Tibial nerve (tissue), 4 donors: ENCODE measurements around the gene FAM222B. TPM values are rescaled to one million over a fixed set of nuclear protein-coding genes. Genes with fewer than 3 reads are reported as not detected.

Experiments
- DNase-seq, 2 donors: peaks; one replicate each; pipeline ENCODE4 v3.0.0-alpha.2; 2019; ENCODE audit warnings: low spot score in 2 of 2
- H3K27ac ChIP-seq, 4 donors: fragments of 200-600 bp; sonication (generic) in 3 of 4; one replicate each; pipeline ENCODE4 v1.5.1; 2017 to 2019; ENCODE audit warnings: mild to moderate bottlenecking in 1 of 4
- H3K27me3 ChIP-seq, 2 donors: fragments of 200-600 bp; sonication (generic) in 1 of 2; one replicate each; pipeline versions ENCODE4 v1.5.1 to v1.6.0; 2017 to 2019
- H3K36me3 ChIP-seq, 3 donors: fragments of 200-600 bp; sonication (generic); one replicate each; pipeline ENCODE4 v1.5.1; 2018 to 2019
- H3K4me1 ChIP-seq, 4 donors: fragments of 200-600 bp; sonication (generic) in 3 of 4; one replicate each; pipeline ENCODE4 v1.5.1; 2017 to 2019
- H3K4me3 ChIP-seq, 4 donors: fragments of 200-600 bp; sonication (generic) in 3 of 4; one replicate each; pipeline ENCODE4 v1.5.1; 2017 to 2019; ENCODE audit warnings: mild to moderate bottlenecking in 1 of 4, moderate library complexity in 1 of 4
- H3K9me3 ChIP-seq, 4 donors: fragments of 200-600 bp; sonication (generic) in 3 of 4; one replicate each; pipeline ENCODE4 v1.5.1; 2017 to 2019
- EP300 ChIP-seq, 2 donors: sonication (generic); formaldehyde crosslinking; IDR thresholded peaks; one replicate each; pipeline ENCODE4 v1.6.1; 2017; ENCODE audit warnings: antibody characterized with exemption in 2 of 2, mild to moderate bottlenecking in 1 of 2
- POLR2A ChIP-seq, 2 donors: fragments of 450-650 bp; IDR thresholded peaks; one replicate each; pipeline ENCODE4 v1.6.1; 2017; ENCODE audit warnings: antibody characterized with exemption in 2 of 2, mild to moderate bottlenecking in 2 of 2, moderate library complexity in 2 of 2
- WGBS, 2 donors: methylation state at CpG; one replicate each; pipeline ENCODE4 v1.1.5; 2018; 5-methylcytosine and 5-hydroxymethylcytosine counted together
- small RNA-seq: library from RNA; depleted of rRNA; stranded (forward); fragments of <200 nt; gene quantifications from one replicate; pipeline ENCODE3, GENCODE V24; 2016
- total RNA-seq, 4 donors: library from RNA; depleted of rRNA; stranded (reverse); fragments of >200 nt; gene quantifications; one replicate each; pipeline ENCODE4 v1.1.0, GENCODE V29; 2016
- TF ChIP-seq, protein P1 (sequence below), 5 experiments: fragments of 200-600 bp in 3 of 5; fragments of 450-650 bp in 2 of 5; sonication (generic) in 3 of 5; IDR thresholded peaks; one replicate each; pipeline ENCODE4 v1.5.1; 2016 to 2019; ENCODE audit warnings: antibody characterized with exemption in 5 of 5, mild to moderate bottlenecking in 3 of 5, moderate library complexity in 2 of 5

The FAM222B gene
- total RNA-seq, 4 donors from 2014 or later, result 6.1 to 17.1 (median 11.4) TPM

DNA sequence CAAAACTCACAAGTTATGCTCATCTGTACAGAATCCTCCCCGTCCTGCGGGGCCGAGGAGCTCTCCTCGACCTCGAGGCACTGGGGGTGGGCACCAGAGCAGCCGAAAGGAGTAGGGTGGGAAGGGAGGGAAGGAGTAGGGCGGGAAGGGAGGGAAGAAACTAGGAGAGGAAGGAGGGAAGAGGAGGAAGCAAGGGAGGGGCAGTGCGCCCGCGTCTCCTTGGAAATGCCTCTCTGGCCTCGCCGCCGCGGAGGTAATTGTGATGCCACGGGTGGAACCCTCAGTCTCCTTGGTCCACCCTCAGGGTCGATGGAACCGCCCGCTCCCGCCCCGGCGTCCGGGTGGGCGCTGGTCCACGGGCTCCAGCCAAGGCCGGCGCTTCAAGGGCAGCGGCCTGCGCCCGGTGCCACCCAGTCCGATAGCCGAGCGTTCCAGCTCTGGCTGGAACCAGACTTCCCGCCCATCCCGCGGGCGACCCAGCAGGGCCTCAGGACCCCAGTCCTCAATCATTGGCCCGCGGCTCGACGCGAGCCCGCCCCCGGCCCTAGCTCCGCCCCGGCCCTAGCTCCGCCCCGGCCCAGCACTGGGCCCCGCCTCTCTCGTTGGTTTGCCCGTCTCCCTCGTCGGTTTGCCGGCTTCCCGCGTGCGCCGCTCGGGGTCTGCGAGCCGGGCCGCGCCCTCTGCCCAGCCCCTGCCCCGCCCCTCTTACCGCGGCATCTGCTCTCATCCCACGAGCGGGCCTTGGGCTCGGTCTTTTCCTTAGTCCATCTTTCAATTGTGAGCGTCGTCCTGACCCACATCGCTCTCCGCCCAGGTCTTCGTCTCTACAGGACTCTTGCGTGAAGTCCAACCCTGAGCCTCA, 131.5 kb downstream of the FAM222B start:
- Histone ChIP-seq H3K27me3 (no peaks in the 10 kb centered on the region), H3K27ac (peak overlapping the region; percentile 81 to 97 (median 93)), H3K4me1 (peaks cover 0 to 43% (median 4%) of the 10 kb centered on the region in 4 donors), H3K4me3 (peak overlapping the region; percentile 42 to 72 (median 54)), H3K9me3 (no peaks in the 10 kb centered on the region), H3K36me3 (peaks cover 0 to 32% (median 5%) of the 10 kb centered on the region in 3 donors)
- TF ChIP-seq POLR2A (IDR thresholded peaks at IDR 0.05) (peak; percentile 71 to 85), EP300 (IDR thresholded peaks at IDR 0.05) (peak in 1 of 2 donors; percentile 95)
- TF ChIP-seq, protein P1, sequence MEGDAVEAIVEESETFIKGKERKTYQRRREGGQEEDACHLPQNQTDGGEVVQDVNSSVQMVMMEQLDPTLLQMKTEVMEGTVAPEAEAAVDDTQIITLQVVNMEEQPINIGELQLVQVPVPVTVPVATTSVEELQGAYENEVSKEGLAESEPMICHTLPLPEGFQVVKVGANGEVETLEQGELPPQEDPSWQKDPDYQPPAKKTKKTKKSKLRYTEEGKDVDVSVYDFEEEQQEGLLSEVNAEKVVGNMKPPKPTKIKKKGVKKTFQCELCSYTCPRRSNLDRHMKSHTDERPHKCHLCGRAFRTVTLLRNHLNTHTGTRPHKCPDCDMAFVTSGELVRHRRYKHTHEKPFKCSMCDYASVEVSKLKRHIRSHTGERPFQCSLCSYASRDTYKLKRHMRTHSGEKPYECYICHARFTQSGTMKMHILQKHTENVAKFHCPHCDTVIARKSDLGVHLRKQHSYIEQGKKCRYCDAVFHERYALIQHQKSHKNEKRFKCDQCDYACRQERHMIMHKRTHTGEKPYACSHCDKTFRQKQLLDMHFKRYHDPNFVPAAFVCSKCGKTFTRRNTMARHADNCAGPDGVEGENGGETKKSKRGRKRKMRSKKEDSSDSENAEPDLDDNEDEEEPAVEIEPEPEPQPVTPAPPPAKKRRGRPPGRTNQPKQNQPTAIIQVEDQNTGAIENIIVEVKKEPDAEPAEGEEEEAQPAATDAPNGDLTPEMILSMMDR (IDR thresholded peaks at IDR 0.05), result no peak
- DNase-seq, result peak; percentile 83 to 84
- 1% methylated on average over 59 to 66 of the region's 74 CpGs for WGBS, 2 donors

DNA sequence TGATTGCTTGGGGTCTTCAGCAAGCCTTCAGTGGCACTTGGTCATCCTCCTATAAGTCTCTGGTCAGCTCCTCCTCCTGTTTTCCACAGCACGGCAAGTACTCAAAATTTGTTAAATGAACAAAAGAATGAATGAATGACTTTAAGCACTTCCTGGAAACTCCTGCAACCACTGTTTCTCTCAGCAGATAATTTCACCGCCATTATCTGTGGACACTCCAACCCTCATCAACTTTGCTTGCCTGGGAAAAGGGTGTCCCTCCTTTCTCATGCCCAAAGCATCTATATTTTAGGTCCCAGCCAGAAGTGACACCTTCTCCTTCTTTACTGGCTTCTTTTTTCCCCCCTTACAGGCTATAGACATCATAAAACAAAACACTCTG, 135.3 kb downstream of the FAM222B start:
- TF ChIP-seq, protein P1 (IDR thresholded peaks at IDR 0.05), result no peak
- no peak for TF ChIP-seq EP300 (IDR thresholded peaks at IDR 0.05)
- no peak for TF ChIP-seq POLR2A (IDR thresholded peaks at IDR 0.05)
- no peak overlapping the region for H3K4me3 ChIP-seq
- 83 to 86% methylated on average over 2 of the region's 2 CpGs for WGBS, 2 donors

DNA sequence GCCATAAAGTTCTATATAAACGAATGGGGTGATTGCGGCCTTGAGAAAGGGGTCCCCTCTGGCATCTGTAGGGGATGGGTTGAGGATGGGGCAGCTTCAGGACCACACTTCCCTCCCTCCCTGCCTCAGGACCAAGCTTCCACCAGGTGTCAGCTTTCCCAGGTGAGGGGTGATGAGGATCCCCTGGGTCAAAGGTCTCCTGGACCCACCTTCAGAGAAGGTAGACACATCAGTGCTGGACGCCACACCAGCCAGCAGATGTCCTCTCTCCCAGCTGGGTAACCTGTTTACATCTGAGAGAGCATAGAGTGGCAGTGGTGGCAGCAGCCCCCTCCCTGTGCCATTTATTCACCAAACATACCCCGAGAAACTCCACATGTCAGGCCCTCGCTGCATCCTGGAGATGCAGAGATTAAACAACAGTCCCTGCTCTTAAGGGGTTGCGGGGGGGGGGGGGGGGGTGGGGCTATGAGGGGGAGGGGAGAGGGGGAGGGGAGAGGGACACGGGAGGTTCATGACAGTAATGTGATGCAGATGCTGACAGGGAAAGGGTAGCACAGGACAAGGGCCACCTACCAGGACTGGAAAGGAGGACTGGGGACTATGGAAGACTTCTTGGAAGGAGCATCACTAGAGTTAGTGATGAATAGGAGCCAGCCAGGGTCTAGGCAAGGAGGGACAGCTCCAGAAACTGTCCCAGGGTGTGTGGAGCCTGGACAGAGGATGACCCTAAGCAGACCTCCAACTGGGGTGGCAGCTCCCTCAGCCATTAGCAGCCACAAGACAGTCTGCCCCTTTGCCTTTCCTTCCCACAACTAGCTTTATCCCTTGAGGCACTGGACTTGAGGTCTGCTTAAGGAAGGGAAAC, 135.9 kb downstream of the FAM222B start:
- H3K4me1 ChIP-seq, result peaks cover 0 to 34% (median 4%) of the 10 kb centered on the region in 4 donors
- H3K9me3 ChIP-seq, result no peaks in the 10 kb centered on the region
- TF ChIP-seq POLR2A (IDR thresholded peaks at IDR 0.05) (no peak), EP300 (IDR thresholded peaks at IDR 0.05) (no peak)
- TF ChIP-seq, protein P1 (IDR thresholded peaks at IDR 0.05), result no peak
- DNase-seq, result no peak
- H3K27ac ChIP-seq, result no peak overlapping the region
- no peak overlapping the region for H3K4me3 ChIP-seq
- no peaks in the 10 kb centered on the region for H3K27me3 ChIP-seq
- 59 to 75% methylated on average over 5 to 7 of the region's 7 CpGs for WGBS, 2 donors
- H3K36me3 ChIP-seq, result peaks cover 0 to 34% (median 0%) of the 10 kb centered on the region in 3 donors

More for the DNA sequence above, 135.3 kb downstream of the FAM222B start:
- peaks cover 0 to 28% (median 0%) of the 10 kb centered on the region in 3 donors for H3K36me3 ChIP-seq
- H3K9me3 ChIP-seq, result no peaks in the 10 kb centered on the region
- no peaks in the 10 kb centered on the region for H3K27me3 ChIP-seq
- no peak overlapping the region for H3K27ac ChIP-seq
- peaks cover 0 to 34% (median 3%) of the 10 kb centered on the region in 4 donors for H3K4me1 ChIP-seq
- DNase-seq, result no peak

Small RNAs within 50 kb of the gene (small RNA-seq; reads per million reads assigned to genes)
- not detected for gene RF00019
- not detected for gene SNORD42A
- gene SNORD42B, result not detected
- not detected for gene SNORD4A
- gene SNORD4B, result not detected

Other genes starting within 250 kb of the FAM222B start
- 10 to 100 TPM in 1 of 4 donors, 1 to 10 TPM in 3; 5.7 to 11.4 (median 7.6) TPM for gene SPAG5, start 243.8 kb downstream of the FAM222B start, total RNA-seq
- gene RSKR, start 228.6 kb downstream of the FAM222B start, total RNA-seq, result 10 to 100 TPM in 3 of 4 donors, 1 to 10 TPM in 1; 5.7 to 34.5 (median 16.2) TPM
- gene BLTP2, start 197.6 kb downstream of the FAM222B start, total RNA-seq, result 100 to 1,000 TPM in 3 of 4 donors, 10 to 100 TPM in 1; 95.1 to 133 (median 111) TPM
- 10 to 100 TPM; 26.7 to 45.3 (median 32.4) TPM for gene SDF2, start 180.9 kb downstream of the FAM222B start, total RNA-seq
- 100 to 1,000 TPM in 1 of 4 donors, 10 to 100 TPM in 3; 56.4 to 101 (median 66.6) TPM for gene SUPT6H, start 180.6 kb downstream of the FAM222B start, total RNA-seq
- gene PROCA1, start 130.9 kb downstream of the FAM222B start, total RNA-seq, result 1 to 10 TPM; 2.1 to 6.3 (median 4.6) TPM
- 100 to 1,000 TPM; 189 to 298 (median 196) TPM for gene RAB34, start 124.9 kb downstream of the FAM222B start, total RNA-seq
- 100 to 1,000 TPM; 431 to 573 (median 517) TPM for gene RPL23A, start 122.8 kb downstream of the FAM222B start, total RNA-seq
- gene TLCD1, start 116.6 kb downstream of the FAM222B start, total RNA-seq, result 1 to 10 TPM in 1 of 4 donors, under 1 TPM in 1, not detected in 2; 0.44 to 1.2 TPM
- gene NEK8, start 114.0 kb downstream of the FAM222B start, total RNA-seq, result 1 to 10 TPM; 2.8 to 6.0 (median 3.5) TPM
- 10 to 100 TPM; 18.4 to 42.8 (median 30.0) TPM for gene TRAF4, start 98.8 kb downstream of the FAM222B start, total RNA-seq
- 10 to 100 TPM; 26.4 to 52.8 (median 36.2) TPM for gene ERAL1, start 12.2 kb upstream of the FAM222B start, total RNA-seq
- gene FLOT2, start 54.9 kb upstream of the FAM222B start, total RNA-seq, result 10 to 100 TPM; 54.8 to 84.9 (median 65.2) TPM
- gene DHRS13, start 60.3 kb upstream of the FAM222B start, total RNA-seq, result 10 to 100 TPM in 1 of 4 donors, 1 to 10 TPM in 3; 2.4 to 21.9 (median 8.8) TPM
- gene PHF12, start 108.7 kb upstream of the FAM222B start, total RNA-seq, result 10 to 100 TPM; 45.7 to 95.1 (median 49.6) TPM
- gene SEZ6, start 163.2 kb upstream of the FAM222B start, total RNA-seq, result not detected
- 1 to 10 TPM in 3 of 4 donors, under 1 TPM in 1; 0.60 to 6.1 (median 2.8) TPM for gene PIPOX, start 200.4 kb upstream of the FAM222B start, total RNA-seq